Subcutaneous adipose tissue (tissue), 4 donors: Measurements from ENCODE around the gene FBLN2. TPM values are rescaled to one million over a fixed set of nuclear protein-coding genes. Genes with fewer than 3 reads are reported as not detected.

ENCODE experiments used
- CTCF ChIP-seq: fragments of 450-650 bp; IDR thresholded peaks from one replicate; pipeline ENCODE4 v1.5.1; 2016; ENCODE audit warnings: low read depth, mild to moderate bottlenecking, control low read depth, antibody characterized with exemption, moderate library complexity
- total RNA-seq, 4 donors: library from RNA; depleted of rRNA; stranded (reverse); fragments of >200 nt; gene quantifications; one replicate each; pipeline ENCODE4 v1.1.0, GENCODE V29; 2016

FBLN2 gene
- total RNA-seq, 4 donors from 2014 or later, result 215 to 456 (median 410) TPM

DNA sequence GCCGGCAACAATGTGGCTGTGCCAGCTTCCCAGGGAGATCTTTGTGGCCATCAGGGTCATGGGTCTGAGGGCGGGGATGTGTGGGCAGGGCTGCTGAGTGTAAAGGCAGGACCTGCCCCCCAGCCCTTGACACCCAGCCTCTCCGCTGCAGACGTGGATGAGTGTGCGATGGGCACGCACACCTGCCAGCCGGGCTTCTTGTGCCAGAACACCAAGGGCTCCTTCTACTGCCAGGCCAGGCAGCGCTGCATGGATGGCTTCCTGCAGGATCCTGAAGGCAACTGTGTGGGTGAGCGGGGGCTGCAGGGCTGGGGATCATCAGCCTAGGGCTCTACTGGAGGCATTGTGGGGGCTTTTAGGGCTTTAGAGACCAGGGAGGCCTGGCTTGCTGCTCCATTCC lies 78.8 kb downstream of the FBLN2 start:
- TF ChIP-seq CTCF, result no peak

GRCh38 chr3:13628432-13628831 lies 79.5 kb downstream of the FBLN2 start:
- TF ChIP-seq CTCF, result no peak

DNA sequence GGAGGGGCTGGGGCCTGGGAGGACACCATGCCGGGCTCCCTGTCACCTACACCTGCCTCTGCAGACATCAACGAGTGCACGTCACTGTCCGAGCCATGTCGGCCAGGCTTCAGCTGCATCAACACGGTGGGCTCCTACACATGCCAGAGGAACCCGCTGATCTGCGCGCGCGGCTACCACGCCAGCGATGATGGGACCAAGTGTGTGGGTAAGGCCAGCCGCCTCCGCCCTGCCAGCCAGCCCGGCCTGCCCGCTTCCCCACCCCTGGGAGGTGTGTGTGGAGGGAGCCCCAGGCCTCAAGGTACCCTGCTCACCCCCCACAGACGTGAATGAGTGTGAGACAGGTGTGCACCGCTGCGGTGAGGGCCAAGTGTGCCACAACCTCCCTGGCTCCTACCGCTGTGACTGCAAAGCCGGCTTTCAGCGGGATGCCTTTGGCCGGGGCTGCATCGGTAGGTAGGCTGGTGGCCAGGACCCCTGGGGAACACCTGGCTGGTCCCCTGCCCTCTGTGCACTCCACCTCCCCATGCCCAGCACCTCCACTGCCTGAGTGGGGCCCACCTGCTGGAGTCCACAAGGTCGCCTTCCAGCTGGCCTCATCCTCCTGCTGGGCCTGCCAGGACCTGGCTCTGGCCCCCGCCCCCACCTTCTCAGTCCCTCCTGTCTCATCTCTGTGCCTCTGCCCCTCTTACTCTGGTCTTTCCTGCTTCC lies 80.1 kb downstream of the FBLN2 start:
- no peak for TF ChIP-seq CTCF

DNA sequence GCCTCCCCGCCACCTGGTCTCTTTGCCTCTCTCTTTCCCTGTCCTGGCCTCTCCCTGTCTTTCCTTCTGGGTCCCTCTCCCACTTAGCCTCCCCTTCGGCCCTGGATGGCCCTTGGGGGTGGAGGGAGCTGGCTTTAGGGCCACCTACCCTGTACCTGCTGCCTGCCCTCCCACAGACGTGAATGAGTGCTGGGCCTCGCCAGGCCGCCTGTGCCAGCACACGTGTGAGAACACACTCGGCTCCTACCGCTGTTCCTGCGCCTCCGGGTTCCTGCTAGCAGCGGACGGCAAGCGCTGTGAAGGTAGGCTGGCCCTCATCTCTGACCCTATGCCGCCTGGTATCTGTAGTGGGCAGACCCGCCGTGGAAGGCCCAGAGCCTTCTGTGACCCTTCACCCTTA lies 80.7 kb downstream of the FBLN2 start:
- TF ChIP-seq CTCF, result no peak

GRCh38 chr3:13631256-13631655 lies 82.3 kb downstream of the FBLN2 start:
- TF ChIP-seq CTCF, result no peak

DNA sequence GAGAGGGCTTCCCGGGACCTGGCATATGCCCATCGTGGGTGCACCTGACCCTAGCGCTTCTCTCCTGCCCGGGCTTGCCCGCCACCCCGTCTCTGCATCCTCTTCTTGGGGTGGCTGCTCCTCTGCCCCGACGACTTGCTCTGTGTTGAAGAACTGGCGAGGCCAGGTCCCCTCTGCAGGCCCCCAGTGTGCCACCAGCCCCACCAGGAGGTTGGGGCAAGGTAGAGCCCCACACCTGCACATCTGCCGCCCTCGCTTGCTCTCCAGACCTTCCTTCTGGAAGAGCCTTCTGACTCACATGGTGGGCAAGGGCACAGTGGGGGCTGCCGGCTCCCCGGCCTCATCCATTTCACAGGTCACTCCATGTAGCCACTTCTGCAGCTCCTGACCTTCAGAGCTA lies 84.3 kb downstream of the FBLN2 start:
- TF ChIP-seq CTCF, result no peak

GRCh38 chr3:13634151-13634550 lies 85.2 kb downstream of the FBLN2 start:
- TF ChIP-seq CTCF, result no peak
